Activated CD4-positive, alpha-beta T cell treated with anti-CD3 and anti-CD28 coated beads for 48 hours (primary cell): ENCODE data around the gene TBXA2R.
"Not testable (repeated sequence)": the region's sequence is repeated elsewhere in the genome, so short reads cannot be mapped to it uniquely, and the experiment has no call there.

Source experiments
- DNase-seq: peaks from one replicate; pipeline ENCODE4 v3.0.0-alpha.2; 2020

TBXA2R gene

GRCh38 chr19:3576696-3577443, 29.8 kb downstream of the TBXA2R start:
- DNase-seq = peak; percentile 22

GRCh38 chr19:3575949-3576673, 30.6 kb downstream of the TBXA2R start:
- no peak for DNase-seq

- DNase-seq = peak; percentile 41
These were observed 31.4 kb downstream of the TBXA2R start for GRCh38 chr19:3575260-3575741.

- peak; percentile 99 for DNase-seq
These were observed 32.6 kb downstream of the TBXA2R start for GRCh38 chr19:3573858-3574637.

GRCh38 chr19:3573162-3573857, 33.4 kb downstream of the TBXA2R start:
- DNase-seq = peak; percentile 42

GRCh38 chr19:3572855-3573161, 33.9 kb downstream of the TBXA2R start, which contains the start of gene HMG20B:
Gene HMG20B (plus strand): TSS chr19:3572944. CDS start chr19:3573310, 366 bp downstream.
- DNase-seq = no peak

GRCh38 chr19:3572132-3572854, 34.4 kb downstream of the TBXA2R start:
- DNase-seq = peak; percentile 100

GRCh38 chr19:3570606-3571011, 36.1 kb downstream of the TBXA2R start:
- DNase-seq = no peak

- not testable (repeated sequence) for DNase-seq
These were observed 36.6 kb downstream of the TBXA2R start for GRCh38 chr19:3570042-3570441.

- DNase-seq = no peak
These were observed 41.5 kb downstream of the TBXA2R start for GRCh38 chr19:3565139-3565538.

- DNase-seq = no peak
These were observed 42.8 kb downstream of the TBXA2R start for GRCh38 chr19:3563709-3564524.

GRCh38 chr19:3557461-3558248, 49.0 kb downstream of the TBXA2R start, which contains the start of gene MFSD12:
Gene MFSD12 (minus strand): TSS chr19:3557586. CDS start chr19:3557403, 183 bp downstream.
- peak; percentile 97 for DNase-seq

GRCh38 chr19:3556978-3557460, 49.7 kb downstream of the TBXA2R start:
- peak; percentile 72 for DNase-seq

GRCh38 chr19:3556423-3556977, 50.2 kb downstream of the TBXA2R start:
- DNase-seq = no peak

GRCh38 chr19:3555653-3556422, 50.8 kb downstream of the TBXA2R start:
- DNase-seq = no peak

- no peak for DNase-seq
These were observed 52.2 kb downstream of the TBXA2R start for GRCh38 chr19:3554254-3555083.

GRCh38 chr19:3551792-3552095, 54.9 kb downstream of the TBXA2R start:
- no peak for DNase-seq
